ENCODE results near the gene TFIP11. TPM values are rescaled to one million over a fixed set of nuclear protein-coding genes. Genes with fewer than 3 reads are reported as not detected.

Gene TFIP11
- polyA plus RNA-seq, 2 of the 4 experiments (the other 2 are of a cell fraction), result 21.1 to 28.8 TPM

DNA sequence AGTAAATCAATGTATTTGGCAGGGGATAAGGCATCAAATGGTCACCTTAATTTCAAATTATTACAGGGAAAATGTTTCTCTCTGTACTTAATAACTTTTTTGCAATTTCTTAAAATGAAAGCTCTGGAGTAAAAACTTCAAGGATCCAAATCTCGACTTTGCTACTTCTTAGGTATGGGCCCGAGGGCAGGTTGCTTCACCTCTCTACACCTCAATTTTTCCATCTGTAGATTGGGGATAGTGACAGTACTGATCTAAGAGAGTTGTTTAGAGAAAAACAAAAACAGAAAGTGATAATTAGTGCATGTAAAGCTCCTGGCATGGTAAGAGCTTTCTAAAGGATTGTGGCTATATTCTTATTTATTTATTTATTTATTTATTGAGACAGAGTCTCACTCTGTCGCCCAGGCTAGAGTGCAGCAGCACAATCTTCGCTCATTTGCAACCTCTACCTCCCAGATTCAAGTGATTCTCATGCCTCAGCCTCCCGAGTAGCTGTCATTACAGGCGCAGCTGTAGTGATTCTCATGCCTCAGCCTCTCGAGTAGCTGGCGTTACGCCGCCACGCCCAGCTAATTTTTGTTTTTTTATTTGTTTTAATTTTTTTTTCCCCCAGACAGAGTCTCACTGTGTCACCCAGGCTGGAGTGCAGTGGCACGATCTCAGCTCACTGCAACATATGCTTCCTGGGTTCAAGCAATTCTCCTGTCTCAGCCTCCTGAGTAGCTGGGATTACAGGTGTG, 2.3 kb upstream of the TFIP11 start:
- POLR2A ChIA-PET, result no interaction called here
- CTCF ChIA-PET, result interaction anchor here (0.6 to 0.8 kb wide), 2 partner anchors 145 to 151 kb away, joined by 3 read pairs; no protein-coding TSS in a partner anchor

DNA sequence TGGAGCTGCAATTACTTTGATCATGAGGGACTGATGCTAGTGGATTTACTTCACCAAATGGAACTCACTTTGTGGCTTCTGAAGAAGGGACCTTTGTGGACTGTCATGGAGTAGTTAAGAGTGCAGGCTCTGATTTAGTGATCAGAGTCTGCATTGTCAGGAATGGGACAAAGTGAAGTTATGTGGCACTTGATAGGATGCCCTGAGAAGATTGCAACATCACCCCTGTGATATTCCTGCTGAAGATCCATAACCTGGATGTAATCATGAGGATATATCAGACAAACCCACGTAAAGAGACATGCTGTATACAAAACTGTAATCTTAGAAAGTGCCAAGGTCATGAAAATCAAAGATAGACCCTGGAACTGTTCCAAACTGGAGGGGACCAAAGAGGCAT, 1.6 kb upstream of the TFIP11 start:
- ChIA-PET POLR2A (no interaction called here), CTCF (interaction anchor here (0.6 to 1.1 kb wide), 2 partner anchors 11 to 146 kb away, joined by 3 to 5 read pairs; no protein-coding TSS in a partner anchor)
- no peak for ATAC-seq
- no peak overlapping the region; a peak in 1 of 6 replicates for H3K27ac ChIP-seq
- no peak for FAIRE-seq
- no peaks in the 10 kb centered on the region for H3K9me3 ChIP-seq
- WGBS (ENCODE audit: missing lambda C conversion rate), result 80% methylated on average over 1 of the region's 1 CpG
- H3K4me3 ChIP-seq, result no peak overlapping the region
- H3K4me2 ChIP-seq, result peak overlapping the region; percentile 94
- H3K4me1 ChIP-seq, result peaks cover 24% of the 10 kb centered on the region; the same call in 2 of the 3 replicates
- TF ChIP-seq, protein P1, sequence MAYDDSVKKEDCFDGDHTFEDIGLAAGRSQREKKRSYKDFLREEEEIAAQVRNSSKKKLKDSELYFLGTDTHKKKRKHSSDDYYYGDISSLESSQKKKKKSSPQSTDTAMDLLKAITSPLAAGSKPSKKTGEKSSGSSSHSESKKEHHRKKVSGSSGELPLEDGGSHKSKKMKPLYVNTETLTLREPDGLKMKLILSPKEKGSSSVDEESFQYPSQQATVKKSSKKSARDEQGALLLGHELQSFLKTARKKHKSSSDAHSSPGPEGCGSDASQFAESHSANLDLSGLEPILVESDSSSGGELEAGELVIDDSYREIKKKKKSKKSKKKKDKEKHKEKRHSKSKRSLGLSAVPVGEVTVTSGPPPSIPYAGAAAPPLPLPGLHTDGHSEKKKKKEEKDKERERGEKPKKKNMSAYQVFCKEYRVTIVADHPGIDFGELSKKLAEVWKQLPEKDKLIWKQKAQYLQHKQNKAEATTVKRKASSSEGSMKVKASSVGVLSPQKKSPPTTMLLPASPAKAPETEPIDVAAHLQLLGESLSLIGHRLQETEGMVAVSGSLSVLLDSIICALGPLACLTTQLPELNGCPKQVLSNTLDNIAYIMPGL (CRISPR knock-in tag; IDR thresholded peaks at IDR 0.05; ENCODE audit: borderline replicate concordance), result no peak
- TF ChIP-seq RAD21 (conservative IDR thresholded peaks at IDR 0.05 in 1 of 2, IDR thresholded peaks at IDR 0.05 in 1 of 2), result no peak
- TF ChIP-seq, protein P2, sequence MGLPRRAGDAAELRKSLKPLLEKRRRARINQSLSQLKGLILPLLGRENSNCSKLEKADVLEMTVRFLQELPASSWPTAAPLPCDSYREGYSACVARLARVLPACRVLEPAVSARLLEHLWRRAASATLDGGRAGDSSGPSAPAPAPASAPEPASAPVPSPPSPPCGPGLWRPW (IDR thresholded peaks at IDR 0.05), result no peak
- TF ChIP-seq BHLHE40 (IDR thresholded peaks at IDR 0.05; ENCODE audit: low read depth, low read length), result no peak
- TF ChIP-seq ZC3H11A (IDR thresholded peaks at IDR 0.05), result no peak
- TF ChIP-seq, protein P3, sequence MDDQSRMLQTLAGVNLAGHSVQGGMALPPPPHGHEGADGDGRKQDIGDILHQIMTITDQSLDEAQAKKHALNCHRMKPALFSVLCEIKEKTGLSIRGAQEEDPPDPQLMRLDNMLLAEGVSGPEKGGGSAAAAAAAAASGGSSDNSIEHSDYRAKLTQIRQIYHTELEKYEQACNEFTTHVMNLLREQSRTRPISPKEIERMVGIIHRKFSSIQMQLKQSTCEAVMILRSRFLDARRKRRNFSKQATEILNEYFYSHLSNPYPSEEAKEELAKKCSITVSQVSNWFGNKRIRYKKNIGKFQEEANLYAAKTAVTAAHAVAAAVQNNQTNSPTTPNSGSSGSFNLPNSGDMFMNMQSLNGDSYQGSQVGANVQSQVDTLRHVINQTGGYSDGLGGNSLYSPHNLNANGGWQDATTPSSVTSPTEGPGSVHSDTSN (IDR thresholded peaks at IDR 0.05), result no peak
- TF ChIP-seq KDM1A (IDR thresholded peaks at IDR 0.05; ENCODE audit: low read depth), result no peak
- TF ChIP-seq, protein P4, sequence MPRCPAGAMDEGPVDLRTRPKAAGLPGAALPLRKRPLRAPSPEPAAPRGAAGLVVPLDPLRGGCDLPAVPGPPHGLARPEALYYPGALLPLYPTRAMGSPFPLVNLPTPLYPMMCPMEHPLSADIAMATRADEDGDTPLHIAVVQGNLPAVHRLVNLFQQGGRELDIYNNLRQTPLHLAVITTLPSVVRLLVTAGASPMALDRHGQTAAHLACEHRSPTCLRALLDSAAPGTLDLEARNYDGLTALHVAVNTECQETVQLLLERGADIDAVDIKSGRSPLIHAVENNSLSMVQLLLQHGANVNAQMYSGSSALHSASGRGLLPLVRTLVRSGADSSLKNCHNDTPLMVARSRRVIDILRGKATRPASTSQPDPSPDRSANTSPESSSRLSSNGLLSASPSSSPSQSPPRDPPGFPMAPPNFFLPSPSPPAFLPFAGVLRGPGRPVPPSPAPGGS (IDR thresholded peaks at IDR 0.05), result no peak
- TF ChIP-seq RARB (CRISPR knock-in tag; IDR thresholded peaks at IDR 0.05), result no peak
- DNase-seq (ENCODE audit: low read depth in 1 of 2, low spot score in 1 of 2), result no peak

More for the DNA sequence above, 2.3 kb upstream of the TFIP11 start:
- Histone ChIP-seq H3K9me3 (no peaks in the 10 kb centered on the region), H3K4me1 (peaks cover 24% of the 10 kb centered on the region; the same call in 2 of the 3 replicates), H3K4me3 (no peak overlapping the region), H3K27ac (no peak overlapping the region), H3K4me2 (peak overlapping the region; percentile 94; the same call in 2 of the 3 replicates)
- ATAC-seq, result no peak
- DNase-seq (ENCODE audit: low read depth in 1 of 2, low spot score in 1 of 2), result no peak
- 93% methylated on average over 12 of the region's 12 CpGs for WGBS (ENCODE audit: missing lambda C conversion rate)
- no peak for TF ChIP-seq POLR2A (IDR thresholded peaks at IDR 0.05; ENCODE audit: low read length)
- no peak for TF ChIP-seq HDAC2 (IDR thresholded peaks at IDR 0.05)
- no peak for TF ChIP-seq RFX5 (IDR thresholded peaks at IDR 0.05)
- no peak for TF ChIP-seq CHD2 (IDR thresholded peaks at IDR 0.05; ENCODE audit: low read length, partially characterized antibody)
- no peak for TF ChIP-seq ESRRA (IDR thresholded peaks at IDR 0.05; ENCODE audit: borderline replicate concordance, low read length)
- TF ChIP-seq, protein P1 (CRISPR knock-in tag; IDR thresholded peaks at IDR 0.05; ENCODE audit: borderline replicate concordance), result no peak
- no peak for TF ChIP-seq POLR2AphosphoS2 (conservative IDR thresholded peaks at IDR 0.05; ENCODE audit: low read length)
- TF ChIP-seq, protein P3 (IDR thresholded peaks at IDR 0.05), result no peak
- TF ChIP-seq, protein P5, sequence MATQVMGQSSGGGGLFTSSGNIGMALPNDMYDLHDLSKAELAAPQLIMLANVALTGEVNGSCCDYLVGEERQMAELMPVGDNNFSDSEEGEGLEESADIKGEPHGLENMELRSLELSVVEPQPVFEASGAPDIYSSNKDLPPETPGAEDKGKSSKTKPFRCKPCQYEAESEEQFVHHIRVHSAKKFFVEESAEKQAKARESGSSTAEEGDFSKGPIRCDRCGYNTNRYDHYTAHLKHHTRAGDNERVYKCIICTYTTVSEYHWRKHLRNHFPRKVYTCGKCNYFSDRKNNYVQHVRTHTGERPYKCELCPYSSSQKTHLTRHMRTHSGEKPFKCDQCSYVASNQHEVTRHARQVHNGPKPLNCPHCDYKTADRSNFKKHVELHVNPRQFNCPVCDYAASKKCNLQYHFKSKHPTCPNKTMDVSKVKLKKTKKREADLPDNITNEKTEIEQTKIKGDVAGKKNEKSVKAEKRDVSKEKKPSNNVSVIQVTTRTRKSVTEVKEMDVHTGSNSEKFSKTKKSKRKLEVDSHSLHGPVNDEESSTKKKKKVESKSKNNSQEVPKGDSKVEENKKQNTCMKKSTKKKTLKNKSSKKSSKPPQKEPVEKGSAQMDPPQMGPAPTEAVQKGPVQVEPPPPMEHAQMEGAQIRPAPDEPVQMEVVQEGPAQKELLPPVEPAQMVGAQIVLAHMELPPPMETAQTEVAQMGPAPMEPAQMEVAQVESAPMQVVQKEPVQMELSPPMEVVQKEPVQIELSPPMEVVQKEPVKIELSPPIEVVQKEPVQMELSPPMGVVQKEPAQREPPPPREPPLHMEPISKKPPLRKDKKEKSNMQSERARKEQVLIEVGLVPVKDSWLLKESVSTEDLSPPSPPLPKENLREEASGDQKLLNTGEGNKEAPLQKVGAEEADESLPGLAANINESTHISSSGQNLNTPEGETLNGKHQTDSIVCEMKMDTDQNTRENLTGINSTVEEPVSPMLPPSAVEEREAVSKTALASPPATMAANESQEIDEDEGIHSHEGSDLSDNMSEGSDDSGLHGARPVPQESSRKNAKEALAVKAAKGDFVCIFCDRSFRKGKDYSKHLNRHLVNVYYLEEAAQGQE (IDR thresholded peaks at IDR 0.05), result no peak
- TF ChIP-seq, protein P6, sequence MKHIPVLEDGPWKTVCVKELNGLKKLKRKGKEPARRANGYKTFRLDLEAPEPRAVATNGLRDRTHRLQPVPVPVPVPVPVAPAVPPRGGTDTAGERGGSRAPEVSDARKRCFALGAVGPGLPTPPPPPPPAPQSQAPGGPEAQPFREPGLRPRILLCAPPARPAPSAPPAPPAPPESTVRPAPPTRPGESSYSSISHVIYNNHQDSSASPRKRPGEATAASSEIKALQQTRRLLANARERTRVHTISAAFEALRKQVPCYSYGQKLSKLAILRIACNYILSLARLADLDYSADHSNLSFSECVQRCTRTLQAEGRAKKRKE (CRISPR knock-in tag; IDR thresholded peaks at IDR 0.05; ENCODE audit: low read depth), result no peak
- TF ChIP-seq CBX8 (IDR thresholded peaks at IDR 0.05), result no peak
- no peak for FAIRE-seq

Measured in A549 (cell line).